Mucosa of rectum (tissue), 2 donors: ENCODE data around the gene BHLHE23.

Experiments used
- H3K27ac ChIP-seq, 2 donors: one replicate each; pipeline ENCODE4 v1.7.0; 2013; ENCODE audit warnings: inconsistent platforms in 2 of 2, low read depth in 2 of 2, low read length in 2 of 2
- H3K27me3 ChIP-seq, 2 donors: one replicate each; pipeline ENCODE4 v1.7.0; 2013; ENCODE audit warnings: low read length in 2 of 2; ENCODE audit not compliant: control insufficient read depth in 2 of 2, insufficient read depth in 2 of 2
- H3K36me3 ChIP-seq, 2 donors: one replicate each; pipeline ENCODE4 v1.7.0; 2013; ENCODE audit warnings: low read length in 2 of 2; ENCODE audit not compliant: control insufficient read depth in 2 of 2, insufficient read depth in 2 of 2
- H3K4me1 ChIP-seq, 2 donors: one replicate each; pipeline ENCODE4 v1.7.0; 2013; ENCODE audit warnings: low read length in 2 of 2, mild to moderate bottlenecking in 1 of 2; ENCODE audit not compliant: control insufficient read depth in 2 of 2, insufficient read depth in 2 of 2
- H3K4me3 ChIP-seq, 2 donors: one replicate each; pipeline ENCODE4 v1.7.0; 2013; ENCODE audit warnings: low read length in 2 of 2
- H3K9ac ChIP-seq, 2 donors: one replicate each; pipeline ENCODE4 v1.7.0; 2013; ENCODE audit warnings: low read length in 2 of 2, low read depth in 1 of 2, mild to moderate bottlenecking in 1 of 2
- H3K9me3 ChIP-seq, 2 donors: one replicate each; pipeline ENCODE4 v1.7.0; 2013; ENCODE audit warnings: low read length in 2 of 2; ENCODE audit not compliant: control insufficient read depth in 2 of 2
- donor health status: healthy.
- donor health status: Normal muscosa, but diverticular disease.

Gene BHLHE23

DNA sequence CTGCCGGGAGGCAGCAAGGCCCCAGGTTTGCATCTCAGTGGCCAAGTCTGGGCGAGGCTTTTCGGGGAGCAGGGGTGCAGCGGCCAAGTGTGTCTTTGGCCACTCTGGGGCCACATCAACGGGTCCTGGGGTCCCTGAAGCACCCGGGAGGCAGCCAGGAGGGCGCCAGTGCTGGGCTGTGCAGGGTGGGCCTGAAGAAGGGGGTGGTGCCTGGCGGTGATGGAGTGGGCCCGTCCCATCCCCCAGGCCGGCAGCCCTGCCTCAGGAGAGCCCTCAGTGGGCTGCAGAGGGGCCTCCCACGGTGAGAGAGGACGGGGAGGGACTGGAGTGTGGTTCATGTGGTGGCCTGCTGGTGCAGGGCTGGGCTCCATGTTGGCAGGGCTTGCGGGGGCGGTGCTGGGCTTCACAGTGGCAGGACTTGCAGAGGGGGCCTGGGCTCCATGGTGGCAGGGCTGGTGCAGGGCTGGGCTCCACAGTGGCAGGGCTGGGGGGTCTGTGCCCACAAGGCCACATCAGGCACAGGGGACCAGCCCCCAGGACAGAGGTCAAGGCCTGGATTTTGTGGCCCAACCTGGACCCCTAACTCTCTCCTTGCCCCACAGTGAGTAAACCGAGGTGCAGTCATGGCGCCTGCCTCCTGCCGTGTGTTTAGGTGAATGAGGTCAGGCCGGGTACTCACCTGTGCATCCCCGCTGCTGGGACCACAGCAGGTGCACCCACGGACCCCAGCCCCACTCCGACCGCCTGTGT lies 10.5 kb upstream of the BHLHE23 start:
- H3K27me3 ChIP-seq: peaks cover 20 to 25% of the 10 kb centered on the region in 2 donors
- H3K9ac ChIP-seq: no peak overlapping the region
- no peaks in the 10 kb centered on the region for H3K9me3 ChIP-seq
- no peak overlapping the region for H3K4me3 ChIP-seq
- H3K27ac ChIP-seq: no peak overlapping the region
- no peaks in the 10 kb centered on the region for H3K36me3 ChIP-seq
- H3K4me1 ChIP-seq: no peaks in the 10 kb centered on the region

GRCh38 chr20:63016514-63017075 lies 9.8 kb upstream of the BHLHE23 start:
- Histone ChIP-seq H3K27me3 (peaks cover 24 to 27% of the 10 kb centered on the region in 2 donors), H3K4me1 (no peaks in the 10 kb centered on the region), H3K9me3 (no peaks in the 10 kb centered on the region), H3K27ac (no peak overlapping the region), H3K4me3 (no peak overlapping the region), H3K9ac (no peak overlapping the region), H3K36me3 (no peaks in the 10 kb centered on the region)

DNA sequence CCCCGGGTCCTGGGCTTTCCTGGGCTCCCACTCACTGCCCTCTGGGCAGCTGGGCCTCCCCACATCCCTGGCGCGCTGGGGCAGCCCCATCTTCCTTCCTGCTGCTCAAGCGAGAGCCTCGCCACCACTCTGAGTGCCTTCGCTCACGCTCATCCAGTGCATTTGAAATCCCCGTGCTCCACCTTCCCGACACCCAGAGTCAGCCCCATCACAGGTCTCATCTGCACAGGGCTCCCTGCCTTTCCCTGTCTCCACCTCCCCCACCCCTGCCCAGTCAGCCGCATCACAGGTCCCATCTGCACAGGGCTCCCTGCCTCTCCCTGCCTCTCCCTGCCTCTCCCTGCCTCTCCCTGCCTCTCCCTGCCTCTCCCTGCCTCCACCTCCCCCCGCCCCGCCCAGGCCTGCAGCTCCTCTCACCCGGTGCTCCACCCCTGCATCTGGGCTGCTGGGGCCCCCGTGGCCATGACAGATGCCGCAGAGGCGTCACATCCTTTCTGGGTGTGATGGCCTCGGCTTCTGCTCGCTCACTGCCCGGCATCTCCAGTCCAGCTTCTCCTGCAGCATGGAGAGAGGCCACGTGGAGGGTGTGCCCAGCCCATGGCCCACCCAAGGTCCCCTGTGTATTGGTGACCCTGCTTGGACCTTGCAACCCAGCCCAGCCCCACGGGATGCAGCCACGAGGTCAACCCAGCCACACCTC lies 9.0 kb upstream of the BHLHE23 start:
- H3K4me3 ChIP-seq: no peak overlapping the region
- no peaks in the 10 kb centered on the region for H3K4me1 ChIP-seq
- no peaks in the 10 kb centered on the region for H3K9me3 ChIP-seq
- peaks cover 23 to 33% of the 10 kb centered on the region in 2 donors for H3K27me3 ChIP-seq
- H3K9ac ChIP-seq: no peak overlapping the region
- no peak overlapping the region for H3K27ac ChIP-seq
- no peaks in the 10 kb centered on the region for H3K36me3 ChIP-seq

DNA sequence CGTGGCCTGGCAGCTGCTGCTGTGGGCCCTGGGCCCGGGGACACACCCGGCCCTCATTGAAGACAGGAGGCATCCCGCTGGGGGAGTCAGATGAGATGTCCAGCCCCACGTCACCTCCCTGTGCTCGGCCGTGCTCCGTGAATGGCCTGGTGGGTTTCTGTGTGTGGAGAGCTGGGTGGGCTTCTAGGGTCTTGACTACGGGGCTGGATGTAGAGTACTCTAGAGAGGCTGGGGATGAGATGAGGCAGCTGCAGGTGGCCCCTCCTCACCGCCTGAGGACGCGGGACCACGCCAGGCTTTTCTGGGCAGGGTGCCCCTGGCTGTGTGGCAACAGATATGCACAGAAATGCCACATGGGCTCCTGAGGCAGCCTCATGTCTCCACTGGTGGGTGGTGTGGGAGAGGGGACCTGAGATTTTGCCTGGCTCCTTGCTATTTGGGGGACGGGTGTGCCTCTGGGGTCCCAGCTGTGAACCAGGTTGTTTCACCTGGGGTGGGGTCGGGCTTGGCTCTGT lies 8.4 kb upstream of the BHLHE23 start:
- Histone ChIP-seq H3K4me3 (no peak overlapping the region), H3K9me3 (no peaks in the 10 kb centered on the region), H3K27ac (no peak overlapping the region), H3K36me3 (no peaks in the 10 kb centered on the region), H3K9ac (no peak overlapping the region), H3K4me1 (no peaks in the 10 kb centered on the region), H3K27me3 (peaks cover 21 to 36% of the 10 kb centered on the region in 2 donors)

- Histone ChIP-seq H3K4me3 (no peak overlapping the region), H3K9me3 (no peaks in the 10 kb centered on the region), H3K9ac (no peak overlapping the region), H3K27ac (no peak overlapping the region), H3K36me3 (no peaks in the 10 kb centered on the region), H3K27me3 (peaks cover 21 to 41% of the 10 kb centered on the region in 2 donors), H3K4me1 (no peaks in the 10 kb centered on the region)
These were observed 7.9 kb upstream of the BHLHE23 start for GRCh38 chr20:63014710-63015109.

DNA sequence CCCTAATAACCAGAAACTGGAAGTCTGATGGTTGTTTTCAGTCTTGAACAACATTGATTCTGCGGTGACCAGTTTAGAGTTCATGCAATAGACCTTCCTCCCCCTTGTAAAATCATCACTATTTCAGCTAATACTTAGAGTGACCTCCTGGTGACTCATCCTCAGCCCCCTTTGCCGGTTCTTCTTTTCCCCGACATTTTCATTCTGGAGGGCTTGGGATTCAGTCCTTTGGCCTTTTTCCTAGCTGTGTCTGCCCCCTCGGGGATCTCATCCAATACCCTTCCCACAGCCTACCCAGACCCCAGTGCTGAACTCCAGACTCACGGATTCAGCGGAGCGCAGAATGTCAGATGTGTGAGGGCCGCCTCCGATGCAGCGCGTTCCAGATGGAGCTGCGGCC lies 7.5 kb upstream of the BHLHE23 start:
- Histone ChIP-seq H3K9me3 (no peaks in the 10 kb centered on the region), H3K4me3 (no peak overlapping the region), H3K36me3 (no peaks in the 10 kb centered on the region), H3K27me3 (peaks cover 25 to 45% of the 10 kb centered on the region in 2 donors), H3K4me1 (peaks cover 2 to 3% of the 10 kb centered on the region in 2 donors), H3K9ac (no peak overlapping the region), H3K27ac (no peak overlapping the region)

- Histone ChIP-seq H3K36me3 (no peaks in the 10 kb centered on the region), H3K9ac (no peak overlapping the region), H3K4me3 (no peak overlapping the region), H3K27me3 (peaks cover 26 to 55% of the 10 kb centered on the region in 2 donors), H3K4me1 (peaks cover 7 to 9% of the 10 kb centered on the region in 2 donors), H3K27ac (no peak overlapping the region), H3K9me3 (no peaks in the 10 kb centered on the region)
These were observed 6.4 kb upstream of the BHLHE23 start for GRCh38 chr20:63013207-63013606.

DNA sequence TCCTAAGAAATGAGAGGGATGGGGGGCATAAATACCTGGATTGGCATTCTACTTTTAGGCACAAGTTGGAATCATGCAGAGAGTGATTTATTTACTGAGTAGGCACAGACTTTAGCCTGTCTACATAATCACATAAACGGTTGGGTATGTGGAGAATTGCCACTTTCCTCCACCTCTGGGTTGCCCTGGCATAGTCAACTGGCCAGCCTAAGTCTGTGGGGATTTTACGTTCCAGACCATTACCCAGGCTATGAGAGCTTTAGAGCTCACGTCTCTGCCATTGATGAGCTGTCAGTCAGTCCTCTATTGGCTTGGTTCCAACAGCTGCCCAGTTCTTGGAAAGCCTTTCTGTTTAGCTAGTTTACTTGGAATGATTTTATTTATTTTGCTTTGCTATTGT lies 5.0 kb upstream of the BHLHE23 start:
- peaks cover 35 to 67% of the 10 kb centered on the region in 2 donors for H3K27me3 ChIP-seq
- no peaks in the 10 kb centered on the region for H3K9me3 ChIP-seq
- no peak overlapping the region for H3K9ac ChIP-seq

DNA sequence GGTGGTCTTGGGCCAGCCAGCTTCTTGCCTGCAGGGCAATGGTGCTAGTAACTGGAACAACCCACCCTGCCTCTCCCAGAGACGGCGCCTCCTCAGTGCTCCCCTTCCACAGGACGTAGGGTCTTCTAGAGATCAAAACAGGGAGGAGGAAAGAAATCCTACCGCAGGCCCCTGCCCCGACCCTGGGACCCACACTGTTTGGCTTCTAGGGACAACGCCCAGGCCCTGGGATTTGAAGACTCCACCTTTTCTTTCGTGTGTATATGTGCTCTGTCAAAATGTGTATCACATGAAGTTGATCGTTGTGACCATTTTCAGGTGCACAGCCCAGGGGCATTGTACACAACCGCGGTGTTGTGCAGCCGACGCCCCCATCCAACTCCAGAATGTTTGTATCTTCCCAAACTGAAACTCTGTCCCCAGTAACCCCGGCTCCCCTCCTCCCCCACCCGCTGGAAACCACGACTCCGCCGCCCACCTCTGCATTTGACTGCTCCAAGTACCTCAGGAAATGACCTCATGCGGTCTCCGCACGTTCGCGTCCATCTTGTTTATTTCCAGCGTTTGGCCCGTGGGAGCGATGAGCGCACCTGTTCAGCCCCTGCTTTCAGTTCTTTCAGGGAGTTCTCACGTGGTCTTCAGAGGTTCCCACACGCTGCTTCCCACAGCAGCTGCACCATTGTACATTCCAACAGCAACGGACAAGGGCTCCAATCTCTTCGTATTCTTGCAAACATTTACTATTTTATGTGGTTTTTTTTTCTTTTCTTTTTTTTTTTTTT lies 3.4 kb upstream of the BHLHE23 start:
- Histone ChIP-seq H3K27me3 (peaks cover 35 to 75% of the 10 kb centered on the region in 2 donors), H3K4me1 (peaks cover 7 to 9% of the 10 kb centered on the region in 2 donors), H3K9ac (no peak overlapping the region), H3K9me3 (no peaks in the 10 kb centered on the region), H3K36me3 (no peaks in the 10 kb centered on the region), H3K4me3 (peak overlapping the region; percentile 19 to 32), H3K27ac (peak overlapping the region in 1 of 2 donors; percentile 9)

More for the DNA sequence above, 5.0 kb upstream of the BHLHE23 start:
- peaks cover 7 to 9% of the 10 kb centered on the region in 2 donors for H3K4me1 ChIP-seq
- no peaks in the 10 kb centered on the region for H3K36me3 ChIP-seq
- no peak overlapping the region for H3K27ac ChIP-seq
- H3K4me3 ChIP-seq: no peak overlapping the region
